HEK293T (cell line): ENCODE data around the gene ASB3.
A peak's percentile ranks its signal among the peaks of the same experiment; 100 is the strongest.

Experiments used
- CTCF ChIA-PET: fragments of 350-600 bp; formaldehyde crosslinking; extraction: SDS; loops from one replicate; lab custom pipeline; 2021; ENCODE audit warnings: antibody characterized with exemption, inconsistent platforms; lab: Yijun Ruan, JAX
- POLR2A ChIA-PET: fragments of 350-600 bp; formaldehyde crosslinking; extraction: SDS; loops from one replicate; lab custom pipeline; 2020; ENCODE audit warnings: antibody characterized with exemption, inconsistent platforms; lab: Yijun Ruan, JAX
- DNase-seq: peaks from one replicate; pipeline ENCODE4 v3.0.0; 2012; ENCODE audit warnings: mixed read lengths; ENCODE audit errors: extremely low spot score
- ARNT ChIP-seq: fragments of 450-650 bp; IDR thresholded peaks from 2 replicates; pipeline ENCODE4 v1.6.1; 2017; ENCODE audit warnings: mild to moderate bottlenecking
- BHLHE40 ChIP-seq: fragments of 450-650 bp; IDR thresholded peaks from 2 replicates; pipeline ENCODE4 v1.6.1; 2016; ENCODE audit warnings: mild to moderate bottlenecking, moderate library complexity, borderline replicate concordance
- CTBP1 ChIP-seq: fragments of 450-650 bp; IDR thresholded peaks from 2 replicates; pipeline ENCODE4 v1.6.1; 2016; ENCODE audit warnings: borderline replicate concordance
- ELF4 ChIP-seq: fragments of 450-650 bp; IDR thresholded peaks from 2 replicates; pipeline ENCODE4 v1.6.1; 2017; ENCODE audit warnings: antibody characterized with exemption
- FOXA1 ChIP-seq: fragments of 450-650 bp; IDR thresholded peaks from 2 replicates; pipeline ENCODE4 v1.6.1; 2016; ENCODE audit warnings: mild to moderate bottlenecking
- FOXK2 ChIP-seq: fragments of 450-650 bp; IDR thresholded peaks from 2 replicates; pipeline ENCODE4 v1.6.1; 2016; ENCODE audit warnings: mild to moderate bottlenecking
- FOXM1 ChIP-seq: fragments of 450-650 bp; IDR thresholded peaks from 2 replicates; pipeline ENCODE4 v1.6.1; 2017; ENCODE audit warnings: mild to moderate bottlenecking, borderline replicate concordance
- HDGF ChIP-seq: fragments of 450-650 bp; IDR thresholded peaks from 2 replicates; pipeline ENCODE4 v1.6.1; 2017; ENCODE audit warnings: antibody characterized with exemption, borderline replicate concordance
- L3MBTL2 ChIP-seq: fragments of 450-650 bp; conservative IDR thresholded peaks from 2 replicates; pipeline ENCODE4 v1.6.1; 2016; ENCODE audit warnings: mild to moderate bottlenecking
- LEF1 ChIP-seq: fragments of 450-650 bp; IDR thresholded peaks from 2 replicates; pipeline ENCODE4 v1.6.1; 2017; ENCODE audit warnings: mild to moderate bottlenecking, borderline replicate concordance
- NFRKB ChIP-seq: fragments of 450-650 bp; IDR thresholded peaks from 2 replicates; pipeline ENCODE4 v1.6.1; 2016; ENCODE audit warnings: mild to moderate bottlenecking, moderate library complexity
- SP1 ChIP-seq: fragments of 450-650 bp; IDR thresholded peaks from 2 replicates; pipeline ENCODE4 v1.6.1; 2017
- SUZ12 ChIP-seq: fragments of 450-650 bp; IDR thresholded peaks from 2 replicates; pipeline ENCODE4 v1.6.1; 2016; ENCODE audit warnings: mild to moderate bottlenecking
- TARDBP ChIP-seq: fragments of 450-650 bp; IDR thresholded peaks from 2 replicates; pipeline ENCODE4 v1.6.1; 2016
- ZNF384 ChIP-seq: fragments of 450-650 bp; IDR thresholded peaks from 2 replicates; pipeline ENCODE4 v1.6.1; 2016
- TF ChIP-seq, protein P1 (sequence below): fragments of 450-650 bp; IDR thresholded peaks from 2 replicates; pipeline ENCODE4 v1.6.1; 2016

Gene ASB3

DNA sequence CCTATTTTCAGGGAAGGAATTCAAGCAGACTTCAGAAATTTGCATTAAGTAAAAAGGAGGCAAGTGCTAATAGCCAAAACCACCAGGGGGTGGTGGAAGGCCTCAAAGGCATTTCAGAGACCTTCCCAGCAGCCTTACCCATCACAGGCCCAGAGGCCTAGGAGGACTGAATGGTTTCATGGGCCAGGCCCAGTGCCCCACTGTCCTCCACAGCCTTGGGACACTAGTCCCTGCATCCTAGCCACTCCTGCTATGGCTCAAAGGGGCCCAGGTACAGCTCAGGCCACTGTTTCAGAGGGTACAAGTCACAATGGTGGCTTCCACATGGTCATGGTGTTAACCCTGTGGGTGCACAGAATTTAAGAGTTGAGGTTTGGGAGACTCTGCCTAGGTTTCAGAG lies 77.8 kb downstream of the ASB3 start:
- DNase-seq = no peak
- CTCF ChIA-PET = no interaction called here
- POLR2A ChIA-PET = no interaction called here
- TF ChIP-seq ELF4 = no peak
- no peak for TF ChIP-seq FOXA1
- no peak for TF ChIP-seq FOXM1
- TF ChIP-seq FOXK2 = no peak

DNA sequence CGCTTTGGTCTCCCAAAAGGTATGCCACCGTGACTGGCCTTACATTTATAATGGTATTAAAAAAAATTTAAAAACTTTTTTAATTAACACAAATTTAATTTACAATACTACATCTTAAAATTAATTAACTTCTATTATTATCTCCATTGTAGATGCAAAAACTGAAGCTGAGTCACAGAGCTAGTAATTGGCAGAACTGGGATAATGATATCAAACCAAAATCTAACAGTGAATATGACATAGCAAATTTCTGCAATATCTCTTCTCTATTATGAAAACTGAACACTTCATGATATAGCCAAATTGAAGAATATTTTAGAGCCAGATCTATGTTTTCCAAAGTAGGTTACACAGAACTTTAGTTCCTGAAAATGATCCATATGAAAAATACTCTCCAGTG lies 85.5 kb downstream of the ASB3 start:
- CTCF ChIA-PET = no interaction called here
- TF ChIP-seq L3MBTL2 (no peak), TARDBP (no peak), HDGF (no peak), FOXK2 (no peak), NFRKB (no peak), SUZ12 (no peak), ZNF384 (no peak), SP1 (no peak), BHLHE40 (no peak), LEF1 (no peak), CTBP1 (no peak), FOXA1 (no peak), FOXM1 (no peak), ELF4 (no peak), ARNT (no peak)
- TF ChIP-seq, protein P1, sequence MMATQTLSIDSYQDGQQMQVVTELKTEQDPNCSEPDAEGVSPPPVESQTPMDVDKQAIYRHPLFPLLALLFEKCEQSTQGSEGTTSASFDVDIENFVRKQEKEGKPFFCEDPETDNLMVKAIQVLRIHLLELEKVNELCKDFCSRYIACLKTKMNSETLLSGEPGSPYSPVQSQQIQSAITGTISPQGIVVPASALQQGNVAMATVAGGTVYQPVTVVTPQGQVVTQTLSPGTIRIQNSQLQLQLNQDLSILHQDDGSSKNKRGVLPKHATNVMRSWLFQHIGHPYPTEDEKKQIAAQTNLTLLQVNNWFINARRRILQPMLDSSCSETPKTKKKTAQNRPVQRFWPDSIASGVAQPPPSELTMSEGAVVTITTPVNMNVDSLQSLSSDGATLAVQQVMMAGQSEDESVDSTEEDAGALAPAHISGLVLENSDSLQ = no peak
- POLR2A ChIA-PET = no interaction called here
- DNase-seq = no peak

DNA sequence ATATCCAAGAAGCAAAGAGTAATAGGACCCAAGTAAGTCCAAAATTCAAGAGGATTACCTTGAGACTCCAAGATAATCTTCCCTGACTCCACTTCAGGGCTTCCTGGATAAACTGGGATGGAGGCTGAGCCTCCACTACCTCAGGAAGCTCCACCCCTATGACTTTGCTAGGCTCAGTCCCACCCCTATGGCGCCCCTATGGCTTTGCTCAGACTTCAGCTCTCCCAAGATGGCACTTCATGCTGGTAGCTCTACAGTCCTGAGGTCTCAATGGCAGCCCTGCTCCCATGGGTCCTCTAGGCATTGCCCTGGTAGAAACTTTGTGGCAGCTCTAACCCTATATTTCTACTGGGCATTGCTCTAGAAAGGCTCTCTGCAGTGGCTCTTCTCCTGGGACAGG lies 89.1 kb downstream of the ASB3 start:
- TF ChIP-seq ELF4 (no peak), TARDBP (no peak), FOXA1 (no peak), LEF1 (no peak), L3MBTL2 (no peak), SP1 (no peak), SUZ12 (no peak), ZNF384 (no peak)
- TF ChIP-seq, protein P1 = no peak

DNA sequence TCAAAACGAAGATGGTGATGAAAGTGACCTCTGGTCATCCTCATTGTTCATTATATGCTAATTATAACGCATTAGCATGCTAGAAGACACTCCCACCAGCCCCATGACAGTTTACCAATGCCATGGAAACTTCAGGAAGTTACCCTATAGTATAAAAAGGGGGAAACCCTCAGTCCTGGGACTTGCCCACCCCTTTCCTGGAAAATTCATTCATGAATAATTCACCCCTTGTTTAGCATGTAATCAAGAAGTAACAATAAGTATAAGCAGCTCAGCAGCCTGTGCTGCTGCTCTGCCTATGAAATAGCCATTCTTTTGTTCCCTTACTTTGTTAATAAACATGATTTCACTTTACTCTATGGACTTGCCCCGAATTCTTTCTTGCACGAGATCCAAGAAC lies 89.7 kb downstream of the ASB3 start:
- CTCF ChIA-PET = no interaction called here
- no peak for TF ChIP-seq FOXA1
- no peak for TF ChIP-seq ZNF384
- TF ChIP-seq SP1 = no peak
- no peak for TF ChIP-seq TARDBP
- TF ChIP-seq, protein P1 = no peak
- no peak for TF ChIP-seq FOXM1
- TF ChIP-seq NFRKB = no peak
- TF ChIP-seq ELF4 = no peak
- no peak for TF ChIP-seq L3MBTL2
- TF ChIP-seq SUZ12 = no peak
- no peak for TF ChIP-seq ARNT
- TF ChIP-seq CTBP1 = no peak
- TF ChIP-seq LEF1 = no peak
- no peak for TF ChIP-seq HDGF
- no peak for TF ChIP-seq FOXK2
- no peak for TF ChIP-seq BHLHE40
- DNase-seq = no peak
- POLR2A ChIA-PET = no interaction called here

More for the DNA sequence above, 89.1 kb downstream of the ASB3 start:
- ChIA-PET POLR2A (no interaction called here), CTCF (no interaction called here)
- DNase-seq = no peak

DNA sequence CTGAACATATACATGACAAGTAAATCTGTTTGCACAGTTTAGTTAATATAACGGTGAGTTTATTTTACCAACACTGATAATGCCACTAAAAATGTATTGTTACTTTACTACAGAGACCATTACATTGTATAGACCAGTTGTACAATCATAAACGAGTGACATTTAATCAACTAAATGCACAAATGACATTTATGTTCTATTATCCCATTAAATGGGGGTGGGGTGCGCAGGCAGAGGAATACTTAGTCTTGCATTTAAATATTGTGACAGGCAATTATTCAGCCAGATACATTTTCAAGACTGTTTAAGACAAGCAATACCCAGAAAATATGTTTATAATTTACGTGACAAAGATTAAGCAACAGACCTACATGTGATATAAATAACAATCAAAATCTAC lies 91.2 kb downstream of the ASB3 start:
- POLR2A ChIA-PET = no interaction called here
- CTCF ChIA-PET = no interaction called here
- TF ChIP-seq HDGF (no peak), BHLHE40 (no peak), LEF1 (no peak), FOXM1 (no peak)
- TF ChIP-seq, protein P1 = peak; percentile 31; the same call in 1 of the 2 replicates
- no peak for DNase-seq

DNA sequence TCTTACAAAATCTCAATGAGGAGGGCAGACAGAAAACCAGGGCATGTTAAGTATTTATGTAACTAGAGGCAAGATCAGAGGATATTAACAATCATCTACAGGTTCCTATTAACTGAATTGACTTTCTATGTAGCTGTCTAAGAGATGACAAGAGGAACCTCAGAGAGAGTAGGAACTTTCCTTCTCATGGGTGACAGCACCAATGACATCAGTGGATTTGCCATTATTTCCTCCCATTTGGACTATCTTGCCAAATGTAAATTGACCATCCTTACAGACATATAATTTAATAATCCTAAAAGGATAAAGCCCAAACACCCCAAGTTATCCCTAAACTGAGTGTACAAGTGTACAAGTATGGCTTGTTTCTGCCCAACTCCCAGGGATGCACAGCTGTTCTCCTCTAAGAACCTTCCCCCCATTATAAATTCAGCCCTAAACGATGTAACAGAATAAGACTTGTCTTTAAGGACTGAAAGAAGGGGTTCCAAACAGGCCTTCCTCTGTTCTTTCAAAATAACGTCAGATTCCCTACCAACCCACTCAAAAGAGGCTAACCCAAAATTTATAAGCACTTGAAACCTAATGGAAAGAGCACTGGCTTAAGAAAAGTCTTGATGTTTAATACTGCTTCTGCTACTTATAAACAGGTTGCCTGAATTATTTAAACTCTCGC lies 92.5 kb downstream of the ASB3 start:
- ChIA-PET CTCF (interaction anchor here (0.8 kb wide), 1 partner anchor 8 kb away, joined by 4 read pairs; no protein-coding TSS in a partner anchor), POLR2A (no interaction called here)
- TF ChIP-seq ARNT (no peak), CTBP1 (no peak), LEF1 (no peak), FOXM1 (no peak), SP1 (no peak), TARDBP (no peak), HDGF (no peak), BHLHE40 (no peak), FOXK2 (no peak), NFRKB (no peak), ZNF384 (no peak), FOXA1 (no peak), ELF4 (no peak), L3MBTL2 (no peak), SUZ12 (no peak)
- TF ChIP-seq, protein P1 = no peak
- no peak for DNase-seq
